T-helper 2 cell treated with Interferon-gamma antibody and Interleukin-4, amounts not matched to agents 5 μg/mL and 100 μg/mL, for 36 hours (primary cell): Measurements from ENCODE around the gene LRRC36.

Source experiments
- DNase-seq: peaks from one replicate; pipeline ENCODE4 v3.0.0; 2021; ENCODE audit warnings: low spot score
- H3K27ac Mint-ChIP-seq: one replicate; pipeline ENCODE4 v1.8.0; 2021; ENCODE audit warnings: mild to moderate bottlenecking, mixed read lengths
- H3K27me3 Mint-ChIP-seq: one replicate; pipeline ENCODE4 v1.8.0; 2021; ENCODE audit warnings: low read depth, mixed read lengths
- H3K36me3 Mint-ChIP-seq: one replicate; pipeline ENCODE4 v1.8.0; 2021; ENCODE audit warnings: low read depth, mixed read lengths
- H3K4me1 Mint-ChIP-seq: one replicate; pipeline ENCODE4 v1.8.0; 2021; ENCODE audit warnings: low read depth, mixed read lengths
- H3K4me3 Mint-ChIP-seq: one replicate; pipeline ENCODE4 v1.8.0; 2022; ENCODE audit warnings: mild to moderate bottlenecking, moderate library complexity, mixed read lengths
- H3K9me3 Mint-ChIP-seq: one replicate; pipeline ENCODE4 v1.8.0; 2021; ENCODE audit warnings: mixed read lengths

Gene LRRC36

DNA sequence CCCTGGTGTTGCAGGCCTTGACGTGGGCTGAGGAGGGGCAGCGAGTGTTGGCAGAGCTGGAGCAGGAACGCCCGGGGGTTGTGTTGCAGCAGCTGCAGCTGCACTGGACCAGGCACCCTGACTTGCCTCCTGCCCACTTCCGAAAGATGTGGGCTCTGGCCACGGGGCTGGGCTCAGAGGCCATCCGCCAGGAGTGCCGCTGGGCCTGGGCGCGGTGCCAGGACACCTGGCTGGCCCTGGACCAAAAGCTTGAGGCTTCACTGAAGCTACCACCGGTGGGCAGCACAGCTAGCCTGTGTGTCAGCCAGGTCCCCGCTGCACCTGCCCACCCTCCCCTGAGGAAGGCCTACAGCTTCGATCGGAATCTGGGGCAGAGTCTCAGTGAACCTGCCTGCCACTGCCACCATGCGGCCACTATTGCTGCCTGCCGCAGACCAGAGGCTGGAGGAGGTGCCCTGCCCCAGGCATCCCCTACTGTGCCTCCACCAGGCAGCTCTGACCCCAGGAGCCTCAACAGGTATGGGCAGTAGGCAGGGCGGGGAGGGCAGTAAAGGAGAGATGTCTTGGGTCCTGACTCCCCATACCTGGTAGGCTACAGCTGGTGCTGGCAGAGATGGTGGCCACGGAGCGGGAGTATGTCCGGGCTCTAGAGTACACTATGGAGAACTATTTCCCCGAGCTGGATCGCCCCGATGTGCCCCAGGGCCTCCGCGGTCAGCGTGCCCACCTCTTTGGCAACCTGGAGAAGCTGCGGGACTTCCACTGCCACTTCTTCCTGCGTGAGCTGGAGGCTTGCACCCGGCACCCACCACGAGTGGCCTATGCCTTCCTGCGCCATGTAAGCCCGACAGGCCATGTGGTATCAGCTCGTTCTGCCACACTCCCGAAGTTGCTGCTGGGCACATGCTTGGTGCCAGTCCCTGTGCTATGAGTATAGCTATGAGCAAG lies 41.6 kb upstream of the LRRC36 start:
- no peak overlapping the region for H3K4me3 Mint-ChIP-seq
- no peaks in the 10 kb centered on the region for H3K36me3 Mint-ChIP-seq
- H3K27ac Mint-ChIP-seq: no peak overlapping the region
- H3K9me3 Mint-ChIP-seq: no peaks in the 10 kb centered on the region
- no peak for DNase-seq
- no peaks in the 10 kb centered on the region for H3K27me3 Mint-ChIP-seq
- H3K4me1 Mint-ChIP-seq: peaks cover 8% of the 10 kb centered on the region

GRCh38 chr16:67286441-67287235 lies 40.0 kb upstream of the LRRC36 start:
- Mint-ChIP-seq H3K4me3 (no peak overlapping the region), H3K4me1 (peaks cover 5% of the 10 kb centered on the region), H3K36me3 (no peaks in the 10 kb centered on the region), H3K9me3 (no peaks in the 10 kb centered on the region), H3K27ac (no peak overlapping the region), H3K27me3 (no peaks in the 10 kb centered on the region)
- no peak for DNase-seq

GRCh38 chr16:67287960-67288359 lies 38.7 kb upstream of the LRRC36 start:
- no peaks in the 10 kb centered on the region for H3K27me3 Mint-ChIP-seq
- no peaks in the 10 kb centered on the region for H3K9me3 Mint-ChIP-seq
- DNase-seq: no peak
- no peaks in the 10 kb centered on the region for H3K36me3 Mint-ChIP-seq
- peaks cover 5% of the 10 kb centered on the region for H3K4me1 Mint-ChIP-seq
- H3K4me3 Mint-ChIP-seq: no peak overlapping the region
- no peak overlapping the region for H3K27ac Mint-ChIP-seq

DNA sequence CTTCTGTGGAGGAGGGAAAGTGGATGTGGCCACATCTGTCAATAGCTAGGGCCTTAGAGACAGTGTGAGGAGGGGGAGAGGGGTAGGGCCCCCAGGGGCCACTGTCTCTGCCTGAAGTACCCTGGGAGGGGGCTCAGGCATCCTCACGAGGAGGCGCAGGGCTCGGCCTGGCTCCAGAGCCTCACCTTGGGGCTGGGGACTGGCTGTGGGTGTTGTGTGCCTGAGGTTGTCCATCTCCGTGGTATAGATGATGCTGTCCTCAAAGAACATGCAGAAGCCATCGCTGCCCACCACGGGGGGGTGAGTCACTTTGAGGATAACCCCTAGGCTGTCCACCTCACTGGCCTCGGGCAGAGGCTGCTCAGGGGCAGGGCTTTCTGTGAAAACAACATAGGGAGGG lies 35.2 kb upstream of the LRRC36 start:
- no peak overlapping the region for H3K4me3 Mint-ChIP-seq
- H3K4me1 Mint-ChIP-seq: peaks cover 5% of the 10 kb centered on the region
- H3K27me3 Mint-ChIP-seq: no peaks in the 10 kb centered on the region
- H3K36me3 Mint-ChIP-seq: no peaks in the 10 kb centered on the region
- no peak for DNase-seq
- no peak overlapping the region for H3K27ac Mint-ChIP-seq
- H3K9me3 Mint-ChIP-seq: no peaks in the 10 kb centered on the region

GRCh38 chr16:67294171-67294757 lies 32.4 kb upstream of the LRRC36 start:
- no peaks in the 10 kb centered on the region for H3K36me3 Mint-ChIP-seq
- no peaks in the 10 kb centered on the region for H3K27me3 Mint-ChIP-seq
- DNase-seq: no peak
- H3K4me3 Mint-ChIP-seq: no peak overlapping the region
- no peaks in the 10 kb centered on the region for H3K9me3 Mint-ChIP-seq
- H3K27ac Mint-ChIP-seq: no peak overlapping the region
- peaks cover 5% of the 10 kb centered on the region for H3K4me1 Mint-ChIP-seq

DNA sequence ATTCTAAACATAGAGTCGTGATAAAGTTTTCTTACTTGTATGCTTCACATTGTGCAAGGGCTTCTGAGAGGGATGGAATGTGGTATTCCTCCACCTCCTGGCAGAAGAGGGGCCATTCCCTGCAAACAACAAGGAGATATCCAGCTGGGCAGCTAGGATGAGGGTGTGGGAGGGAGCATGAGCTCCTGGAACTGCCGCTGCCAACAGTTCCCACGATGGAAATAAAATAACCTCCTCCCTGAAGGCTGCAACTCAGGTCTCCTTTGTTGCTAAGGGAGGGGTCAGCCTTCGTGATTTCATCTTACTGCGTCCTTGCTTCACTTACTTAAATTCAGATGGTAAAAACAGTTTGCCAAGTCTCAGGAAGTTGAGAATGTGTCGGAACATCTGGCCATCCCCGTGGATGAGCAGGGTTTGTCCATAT lies 31.7 kb upstream of the LRRC36 start:
- Mint-ChIP-seq H3K9me3 (no peaks in the 10 kb centered on the region), H3K4me1 (no peaks in the 10 kb centered on the region), H3K36me3 (no peaks in the 10 kb centered on the region), H3K4me3 (no peak overlapping the region), H3K27me3 (no peaks in the 10 kb centered on the region), H3K27ac (no peak overlapping the region)
- DNase-seq: no peak

- H3K27ac Mint-ChIP-seq: no peak overlapping the region
- DNase-seq: no peak
- H3K4me3 Mint-ChIP-seq: no peak overlapping the region
- no peaks in the 10 kb centered on the region for H3K27me3 Mint-ChIP-seq
- no peaks in the 10 kb centered on the region for H3K9me3 Mint-ChIP-seq
- H3K36me3 Mint-ChIP-seq: no peaks in the 10 kb centered on the region
- no peaks in the 10 kb centered on the region for H3K4me1 Mint-ChIP-seq
These were observed 30.2 kb upstream of the LRRC36 start for GRCh38 chr16:67296420-67296819.

DNA sequence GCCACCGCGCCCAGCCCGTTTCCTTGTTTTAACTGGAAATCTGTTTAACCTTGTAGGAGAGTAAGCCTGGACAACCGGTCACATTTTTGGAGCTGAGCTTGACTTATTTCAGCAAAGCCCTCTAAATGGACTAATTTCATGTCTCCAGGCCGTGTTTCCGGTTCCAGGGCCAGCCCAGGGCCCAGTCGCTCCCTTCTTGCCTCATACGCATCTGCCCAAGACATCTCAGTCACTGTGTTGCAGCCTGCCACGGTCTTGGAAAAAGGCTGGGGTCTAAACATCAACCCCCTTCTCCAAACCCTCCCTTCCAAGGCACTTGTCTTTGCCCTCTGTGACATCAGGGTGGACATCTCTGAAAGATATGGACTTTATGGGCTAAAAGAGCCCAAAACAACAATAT lies 28.3 kb upstream of the LRRC36 start:
- Mint-ChIP-seq H3K9me3 (no peaks in the 10 kb centered on the region), H3K27me3 (no peaks in the 10 kb centered on the region), H3K27ac (no peak overlapping the region), H3K4me3 (no peak overlapping the region), H3K4me1 (no peaks in the 10 kb centered on the region), H3K36me3 (no peaks in the 10 kb centered on the region)
- DNase-seq: no peak

- H3K27me3 Mint-ChIP-seq: no peaks in the 10 kb centered on the region
- H3K4me3 Mint-ChIP-seq: no peak overlapping the region
- no peaks in the 10 kb centered on the region for H3K9me3 Mint-ChIP-seq
- DNase-seq: no peak
- H3K4me1 Mint-ChIP-seq: no peaks in the 10 kb centered on the region
- H3K27ac Mint-ChIP-seq: no peak overlapping the region
- H3K36me3 Mint-ChIP-seq: no peaks in the 10 kb centered on the region
These were observed 27.3 kb upstream of the LRRC36 start for GRCh38 chr16:67299269-67299668.

DNA sequence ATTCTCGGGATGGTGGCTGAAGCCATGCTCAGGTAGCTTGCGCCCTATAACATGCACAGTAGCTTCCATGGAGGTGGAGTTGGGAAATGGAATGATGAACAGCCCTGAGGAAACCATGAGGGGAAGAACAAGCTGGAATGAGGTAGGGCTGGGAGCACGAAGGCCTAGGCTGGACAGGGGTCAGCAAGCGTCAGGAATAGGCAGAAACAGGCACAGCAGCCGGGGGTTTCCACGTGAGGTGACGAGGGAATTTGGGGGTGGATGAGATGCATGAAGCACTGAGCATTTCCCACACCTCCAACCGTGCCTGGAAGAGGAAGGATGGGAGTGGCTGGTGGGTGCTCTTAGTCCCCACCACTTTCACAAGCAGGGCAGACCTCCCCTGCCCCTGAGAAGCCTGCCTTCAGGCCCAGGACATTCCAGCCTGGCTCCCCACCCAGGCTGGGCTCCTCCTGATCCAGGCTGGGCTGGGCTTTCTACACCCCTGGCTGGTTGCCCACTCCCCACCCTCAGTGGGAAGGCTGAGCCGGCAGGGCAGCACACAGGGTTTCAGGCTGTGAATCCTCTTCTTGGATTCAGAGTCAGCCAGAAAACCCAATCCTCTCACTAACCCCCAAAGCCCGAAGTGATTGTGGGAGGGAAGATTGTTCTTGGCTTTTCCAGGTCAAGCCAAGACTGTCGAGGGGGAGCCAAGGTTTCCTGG lies 25.4 kb upstream of the LRRC36 start:
- Mint-ChIP-seq H3K27me3 (no peaks in the 10 kb centered on the region), H3K4me1 (no peaks in the 10 kb centered on the region), H3K27ac (no peak overlapping the region), H3K9me3 (no peaks in the 10 kb centered on the region), H3K36me3 (no peaks in the 10 kb centered on the region), H3K4me3 (no peak overlapping the region)
- no peak for DNase-seq

- no peak overlapping the region for H3K27ac Mint-ChIP-seq
- H3K27me3 Mint-ChIP-seq: no peaks in the 10 kb centered on the region
- no peak overlapping the region for H3K4me3 Mint-ChIP-seq
- no peaks in the 10 kb centered on the region for H3K4me1 Mint-ChIP-seq
- DNase-seq: no peak
- H3K36me3 Mint-ChIP-seq: no peaks in the 10 kb centered on the region
- no peaks in the 10 kb centered on the region for H3K9me3 Mint-ChIP-seq
These were observed 24.5 kb upstream of the LRRC36 start for GRCh38 chr16:67302076-67302475.

- no peaks in the 10 kb centered on the region for H3K9me3 Mint-ChIP-seq
- no peak overlapping the region for H3K27ac Mint-ChIP-seq
- H3K27me3 Mint-ChIP-seq: no peaks in the 10 kb centered on the region
- H3K36me3 Mint-ChIP-seq: no peaks in the 10 kb centered on the region
- H3K4me3 Mint-ChIP-seq: no peak overlapping the region
- DNase-seq: no peak
- H3K4me1 Mint-ChIP-seq: no peaks in the 10 kb centered on the region
These were observed 23.6 kb upstream of the LRRC36 start for GRCh38 chr16:67302970-67303369.

DNA sequence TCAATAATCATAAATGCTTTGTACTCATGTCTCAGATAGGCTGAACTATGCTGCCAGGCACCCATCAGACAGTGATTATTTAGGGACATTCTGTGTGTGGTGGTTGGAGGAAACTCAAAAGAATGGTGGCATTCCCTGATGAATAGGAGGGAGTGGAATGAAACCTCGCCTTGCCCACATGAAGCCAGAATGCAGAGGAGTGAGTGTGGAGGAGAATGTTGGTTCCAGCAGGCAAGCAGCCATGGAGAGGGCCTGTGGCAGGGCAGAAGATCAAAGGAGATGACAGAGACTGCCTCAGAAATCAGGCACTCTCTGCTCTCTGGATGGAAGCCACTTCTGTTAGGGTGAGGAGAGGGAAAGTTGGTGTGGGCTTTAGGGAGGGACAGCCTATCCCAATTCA lies 22.6 kb upstream of the LRRC36 start:
- Mint-ChIP-seq H3K4me1 (no peaks in the 10 kb centered on the region), H3K27me3 (no peaks in the 10 kb centered on the region), H3K9me3 (no peaks in the 10 kb centered on the region), H3K36me3 (no peaks in the 10 kb centered on the region), H3K27ac (no peak overlapping the region), H3K4me3 (no peak overlapping the region)
- DNase-seq: no peak
